GM18907 (cell line): ENCODE measurements around the gene RPS6KA2.

ENCODE experiments used
- ATAC-seq: cut with Tn5 transposase; IDR thresholded peaks from one replicate; pipeline ENCODE4 v1.9.1; 2021; ENCODE audit warnings: mild to moderate bottlenecking, moderate library complexity; ENCODE audit not compliant: unreplicated experiment

The RPS6KA2 gene

GRCh38 chr6:166508726-166509125, 118.3 kb downstream of the RPS6KA2 start:
- ATAC-seq: no peak

GRCh38 chr6:166507809-166508564, 119.1 kb downstream of the RPS6KA2 start:
- ATAC-seq: no peak

DNA sequence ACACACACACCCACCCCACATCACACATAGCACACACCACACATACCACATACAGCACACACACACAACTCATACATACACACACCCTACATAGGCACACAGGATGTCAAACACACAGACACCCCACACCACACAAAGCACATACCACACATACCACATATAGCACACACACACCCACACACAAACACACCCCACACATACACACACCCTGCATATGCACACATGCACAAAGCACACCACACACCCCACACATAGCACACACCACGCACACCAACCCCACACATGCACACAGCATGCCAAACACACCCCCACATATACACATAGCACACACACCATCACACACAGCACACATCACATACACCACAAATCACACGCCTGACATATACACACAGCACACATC, 119.7 kb downstream of the RPS6KA2 start:
- ATAC-seq: no peak

DNA sequence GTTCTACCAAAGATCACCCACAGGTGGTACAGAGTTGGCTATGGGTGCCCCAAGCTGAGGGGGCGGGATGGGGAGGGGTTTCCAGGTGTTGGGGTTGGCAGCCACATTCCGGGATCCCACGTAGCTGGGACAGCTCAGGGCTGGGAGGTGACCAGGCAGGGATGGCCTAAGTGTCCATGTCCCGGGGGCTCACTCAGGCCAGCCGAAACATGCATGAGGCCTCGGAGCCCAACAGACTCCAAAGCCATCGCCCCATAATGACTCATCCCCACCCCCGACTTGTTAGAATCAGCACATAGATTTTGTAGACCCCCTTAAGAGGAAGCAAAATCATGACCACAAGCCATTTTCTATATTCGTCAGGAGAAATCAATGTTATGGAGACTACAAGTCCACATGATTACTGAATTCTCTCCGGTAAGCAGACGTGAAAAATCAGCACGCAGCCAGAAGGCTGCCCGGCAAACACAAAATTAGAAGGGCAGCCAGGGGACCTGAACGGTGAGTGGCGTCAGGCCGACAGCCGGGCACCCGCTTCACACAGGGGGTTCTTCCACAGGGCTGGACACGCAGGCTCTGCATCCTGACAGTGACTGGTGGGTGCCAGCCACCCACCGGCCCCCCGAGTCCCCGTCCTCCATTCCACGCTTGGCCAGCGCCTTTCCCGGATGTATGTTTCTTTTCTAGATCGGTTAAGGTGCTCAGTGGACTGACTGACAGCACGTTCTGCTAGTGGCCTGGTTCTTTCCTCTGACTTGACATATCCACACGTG, 121.7 kb downstream of the RPS6KA2 start:
- no peak for ATAC-seq

DNA sequence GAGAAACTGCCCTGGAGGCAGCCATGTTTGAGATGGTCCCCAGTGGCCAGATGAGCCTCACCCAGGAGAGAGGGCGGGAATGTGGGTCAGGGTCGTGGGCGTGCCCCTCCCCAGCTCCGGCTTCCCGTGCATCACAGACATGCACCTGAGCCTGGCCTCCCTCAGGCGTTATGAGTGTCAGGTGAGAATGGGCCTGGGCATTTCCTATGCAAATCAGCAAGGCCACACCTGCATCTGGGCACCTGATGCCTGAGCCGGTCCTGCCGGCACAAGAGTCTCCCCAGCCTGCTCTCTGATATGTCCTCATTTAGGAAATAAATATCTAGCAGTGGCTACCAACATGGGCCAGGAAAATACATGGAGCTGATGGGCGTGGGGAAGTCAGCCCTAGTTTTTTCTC, 123.0 kb downstream of the RPS6KA2 start:
- no peak for ATAC-seq

DNA sequence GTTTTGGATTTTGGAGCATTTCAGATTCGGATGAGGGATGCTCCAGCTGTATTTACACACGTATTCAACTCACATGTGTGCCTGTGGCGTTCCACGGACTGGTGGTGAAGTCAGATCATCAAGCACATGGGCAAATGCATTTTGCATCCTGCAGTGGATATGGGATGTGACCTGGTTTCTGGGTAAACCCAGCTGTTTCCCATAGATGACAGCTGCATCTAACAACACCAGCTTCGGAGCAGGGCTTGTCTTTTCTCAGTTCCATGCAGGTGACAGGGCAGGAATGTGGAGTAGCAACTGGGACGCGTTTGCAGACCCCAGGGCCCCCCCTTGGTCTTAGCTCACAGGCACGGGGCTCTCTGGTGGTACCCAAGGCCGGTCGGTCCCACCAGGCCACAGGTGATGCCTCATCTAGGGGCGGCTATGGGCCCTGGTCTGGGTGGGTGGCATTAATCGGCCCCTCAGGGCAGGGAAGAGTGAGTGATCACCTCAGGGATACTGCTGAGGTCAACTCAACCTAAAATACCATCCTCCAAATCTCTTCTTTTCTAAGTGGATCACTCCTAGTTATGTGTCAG, 123.8 kb downstream of the RPS6KA2 start:
- no peak for ATAC-seq

- no peak for ATAC-seq
Observed at GRCh38 chr6:166502453-166502852, 124.6 kb downstream of the RPS6KA2 start.

DNA sequence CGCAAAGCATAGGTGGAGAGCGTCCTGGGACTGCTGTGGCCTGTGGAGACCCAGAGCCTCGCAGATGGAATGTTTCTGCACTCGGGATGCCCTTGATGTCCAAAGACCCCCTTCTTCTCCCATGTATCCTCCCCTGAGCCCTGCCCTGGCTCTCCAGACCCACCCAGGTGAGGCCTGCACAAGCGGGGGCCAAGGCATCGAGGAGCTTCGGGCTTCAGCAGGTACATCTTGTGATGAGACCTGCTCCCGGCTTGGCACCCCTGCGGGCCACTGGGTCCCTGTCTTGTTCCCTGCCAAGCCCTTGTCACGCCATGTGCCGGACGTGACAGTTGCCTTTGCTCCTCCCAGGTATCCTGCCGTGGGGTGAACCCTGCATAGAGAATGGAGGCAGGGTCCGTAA, 125.8 kb downstream of the RPS6KA2 start:
- no peak for ATAC-seq

DNA sequence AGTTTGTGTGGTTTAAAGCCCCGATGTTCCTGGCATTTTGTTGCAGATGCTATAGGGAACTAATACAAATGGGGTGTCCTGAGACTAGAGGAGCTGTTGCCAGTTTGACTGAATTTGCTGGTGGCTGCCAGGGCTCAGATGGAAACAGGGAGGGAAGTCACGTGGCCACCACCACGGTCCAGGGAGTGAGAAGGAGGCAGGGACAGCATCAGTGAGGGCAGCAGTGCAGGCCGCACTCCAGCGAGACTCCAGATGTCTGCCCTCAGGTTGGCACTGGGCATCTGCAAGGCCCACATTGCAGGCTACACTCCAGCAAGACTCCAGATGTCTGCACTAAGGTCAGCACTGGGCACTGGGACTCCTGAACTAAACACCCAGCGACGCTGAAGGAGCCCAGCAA, 126.8 kb downstream of the RPS6KA2 start:
- no peak for ATAC-seq

DNA sequence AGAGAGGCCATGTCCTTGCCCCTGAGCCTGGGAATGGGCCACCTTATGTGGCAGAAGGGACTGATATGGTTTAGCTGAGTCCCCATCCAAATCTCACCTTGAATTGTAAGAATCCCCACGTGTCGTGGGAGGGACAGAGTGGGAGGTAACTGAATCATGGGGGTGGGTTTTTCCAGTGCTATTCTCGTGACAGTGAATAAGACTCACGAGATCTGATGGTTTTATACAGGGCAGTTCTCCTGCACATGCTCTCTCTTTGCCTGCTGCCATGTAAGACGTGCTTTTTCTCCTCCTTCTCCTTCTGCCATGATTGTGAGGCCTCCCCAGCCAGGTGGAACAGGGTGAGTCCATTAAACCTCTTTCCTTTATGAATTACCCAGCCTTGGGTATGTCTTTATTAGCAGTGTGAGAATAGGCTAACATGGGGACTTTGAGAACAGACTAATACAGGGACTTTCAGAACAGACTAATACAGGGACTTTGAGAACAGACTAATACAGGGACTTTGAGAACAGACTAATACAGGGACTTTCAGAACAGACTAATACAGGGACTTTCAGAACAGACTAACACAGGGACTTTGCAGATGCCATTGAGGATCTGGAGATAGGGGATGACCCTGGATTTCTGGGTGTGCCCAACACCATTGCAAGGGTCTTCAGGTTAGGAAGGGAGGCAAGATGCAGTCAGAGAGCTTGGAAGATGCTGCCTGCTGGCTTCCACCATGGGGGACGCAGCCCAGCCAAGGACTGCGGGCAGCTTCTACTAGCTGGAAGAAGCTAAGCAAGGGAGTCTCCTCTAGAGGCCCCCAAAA, 127.5 kb downstream of the RPS6KA2 start:
- peak; percentile 82 for ATAC-seq

- no peak for ATAC-seq
Observed at GRCh38 chr6:166498661-166499349, 128.2 kb downstream of the RPS6KA2 start.

- ATAC-seq: no peak
Observed at GRCh38 chr6:166498228-166498627, 128.8 kb downstream of the RPS6KA2 start.

GRCh38 chr6:166497087-166497899, 129.8 kb downstream of the RPS6KA2 start:
- no peak for ATAC-seq

DNA sequence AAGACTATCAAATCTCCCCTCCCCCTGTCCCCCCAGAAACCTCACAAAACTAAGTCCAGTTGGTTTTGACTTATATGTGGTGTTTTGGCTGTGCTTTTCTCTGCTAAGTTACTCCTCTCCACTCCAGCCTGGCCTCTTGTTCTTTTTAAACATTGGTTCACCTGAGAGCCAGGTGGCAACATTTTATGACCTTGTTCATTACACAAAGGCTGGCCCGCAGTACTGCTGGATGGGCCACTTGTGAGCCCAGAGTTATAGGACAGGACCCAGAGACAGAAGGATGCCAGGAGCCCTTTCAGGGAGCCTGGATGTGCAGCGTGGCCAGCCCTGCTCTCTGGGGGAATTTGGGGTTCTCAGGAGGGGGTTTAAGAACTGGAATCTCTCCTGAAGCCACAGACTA, 130.6 kb downstream of the RPS6KA2 start:
- ATAC-seq: no peak

GRCh38 chr6:166495487-166496314, 131.3 kb downstream of the RPS6KA2 start:
- ATAC-seq: no peak

DNA sequence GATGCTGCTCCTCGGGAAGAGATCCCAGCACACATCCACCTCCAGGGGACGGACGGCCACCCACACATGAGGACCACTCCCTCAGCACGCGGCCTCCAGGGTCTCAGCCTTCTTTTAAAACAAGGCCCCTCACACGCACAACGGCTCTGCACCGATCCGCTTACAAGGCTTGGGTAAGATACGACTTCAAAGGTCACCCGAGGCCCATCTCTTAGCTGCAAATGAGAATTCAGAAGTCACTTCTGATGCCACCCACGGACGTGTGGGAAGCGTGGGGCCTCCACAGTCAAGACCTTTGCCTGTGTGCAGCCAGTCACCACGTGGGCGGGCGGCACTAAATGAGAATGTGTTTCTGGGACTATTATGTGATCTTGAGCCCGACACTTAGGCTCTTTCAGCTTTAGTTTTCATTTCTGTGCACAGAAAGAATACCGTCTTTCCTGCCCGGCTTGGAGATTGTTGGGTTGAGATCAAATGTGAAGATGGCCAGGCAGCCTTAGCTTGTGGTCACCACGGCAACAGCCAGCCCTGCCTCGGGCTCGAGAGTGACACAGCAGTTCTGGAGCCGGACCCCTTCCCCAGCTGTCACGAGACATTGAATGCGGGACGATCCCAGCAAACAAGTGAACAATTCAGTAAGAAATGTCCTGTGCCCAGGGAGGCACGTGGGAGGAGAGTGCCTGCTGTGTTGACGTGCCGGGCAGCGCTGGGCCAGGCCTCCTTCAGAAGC, 132.1 kb downstream of the RPS6KA2 start:
- ATAC-seq: no peak

GRCh38 chr6:166494101-166494441, 133.0 kb downstream of the RPS6KA2 start:
- ATAC-seq: no peak

DNA sequence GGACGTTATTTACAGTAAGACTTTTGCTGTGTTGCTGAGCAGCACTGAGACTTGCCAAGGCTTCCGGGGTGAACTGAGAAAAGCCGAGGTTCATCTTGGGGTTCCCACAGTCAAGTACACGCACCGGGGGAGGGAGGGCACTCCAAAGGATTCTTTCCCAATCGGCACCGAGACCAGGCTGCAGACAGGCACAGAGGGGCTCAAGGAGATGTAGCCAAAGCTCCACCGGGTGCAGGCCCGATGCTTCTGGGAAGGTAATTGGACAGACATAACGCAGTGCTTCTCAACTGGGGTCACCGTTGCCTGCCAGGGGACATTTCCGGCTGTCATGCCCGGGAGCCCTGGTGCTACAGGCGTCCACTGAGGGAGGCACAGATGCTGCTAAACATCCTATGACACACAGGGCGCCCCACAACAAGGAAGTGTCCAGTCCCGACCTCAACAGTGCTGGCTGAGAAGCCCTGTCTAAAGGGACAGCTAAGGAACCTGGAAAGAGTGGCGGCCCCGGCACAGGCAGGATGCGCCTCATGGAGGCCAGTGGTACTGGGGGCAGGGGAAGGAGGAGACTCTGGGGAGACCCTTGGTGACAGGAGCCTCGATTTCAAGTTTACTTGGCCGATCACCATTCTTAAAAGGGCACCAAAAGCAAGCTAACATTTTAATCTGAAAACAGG, 133.5 kb downstream of the RPS6KA2 start:
- ATAC-seq: no peak
